Stimulated activated CD8-positive, alpha-beta memory T cell treated with anti-CD3 and anti-CD28 coated beads, Interleukin-12 subunit alpha, Interleukin-12 subunit beta, amount 100 ng/mL, for 24 hours (primary cell): ENCODE data around the gene CLCN2.
"Not testable (repeated sequence)": the region's sequence is repeated elsewhere in the genome, so short reads cannot be mapped to it uniquely, and the experiment has no call there.

Experiments used
- DNase-seq: peaks from one replicate; pipeline ENCODE4 v3.0.0-alpha.2; 2020; ENCODE audit errors: extremely low read depth

Gene CLCN2

DNA sequence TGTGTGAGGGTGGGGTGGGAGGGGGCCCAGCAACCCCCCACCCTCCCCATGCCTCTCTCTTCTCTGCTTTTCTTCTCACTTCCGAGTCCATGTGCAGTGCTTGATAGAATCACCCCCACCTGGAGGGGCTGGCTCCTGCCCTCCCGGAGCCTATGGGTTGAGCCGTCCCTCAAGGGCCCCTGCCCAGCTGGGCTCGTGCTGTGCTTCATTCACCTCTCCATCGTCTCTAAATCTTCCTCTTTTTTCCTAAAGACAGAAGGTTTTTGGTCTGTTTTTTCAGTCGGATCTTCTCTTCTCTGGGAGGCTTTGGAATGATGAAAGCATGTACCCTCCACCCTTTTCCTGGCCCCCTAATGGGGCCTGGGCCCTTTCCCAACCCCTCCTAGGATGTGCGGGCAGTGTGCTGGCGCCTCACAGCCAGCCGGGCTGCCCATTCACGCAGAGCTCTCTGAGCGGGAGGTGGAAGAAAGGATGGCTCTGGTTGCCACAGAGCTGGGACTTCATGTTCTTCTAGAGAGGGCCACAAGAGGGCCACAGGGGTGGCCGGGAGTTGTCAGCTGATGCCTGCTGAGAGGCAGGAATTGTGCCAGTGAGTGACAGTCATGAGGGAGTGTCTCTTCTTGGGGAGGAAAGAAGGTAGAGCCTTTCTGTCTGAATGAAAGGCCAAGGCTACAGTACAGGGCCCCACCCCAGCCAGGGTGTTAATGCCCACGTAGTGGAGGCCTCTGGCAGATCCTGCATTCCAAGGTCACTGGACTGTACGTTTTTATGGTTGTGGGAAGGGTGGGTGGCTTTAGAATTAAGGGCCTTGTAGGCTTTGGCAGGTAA is 15.9 kb downstream of the CLCN2 start:
- no peak for DNase-seq

DNA sequence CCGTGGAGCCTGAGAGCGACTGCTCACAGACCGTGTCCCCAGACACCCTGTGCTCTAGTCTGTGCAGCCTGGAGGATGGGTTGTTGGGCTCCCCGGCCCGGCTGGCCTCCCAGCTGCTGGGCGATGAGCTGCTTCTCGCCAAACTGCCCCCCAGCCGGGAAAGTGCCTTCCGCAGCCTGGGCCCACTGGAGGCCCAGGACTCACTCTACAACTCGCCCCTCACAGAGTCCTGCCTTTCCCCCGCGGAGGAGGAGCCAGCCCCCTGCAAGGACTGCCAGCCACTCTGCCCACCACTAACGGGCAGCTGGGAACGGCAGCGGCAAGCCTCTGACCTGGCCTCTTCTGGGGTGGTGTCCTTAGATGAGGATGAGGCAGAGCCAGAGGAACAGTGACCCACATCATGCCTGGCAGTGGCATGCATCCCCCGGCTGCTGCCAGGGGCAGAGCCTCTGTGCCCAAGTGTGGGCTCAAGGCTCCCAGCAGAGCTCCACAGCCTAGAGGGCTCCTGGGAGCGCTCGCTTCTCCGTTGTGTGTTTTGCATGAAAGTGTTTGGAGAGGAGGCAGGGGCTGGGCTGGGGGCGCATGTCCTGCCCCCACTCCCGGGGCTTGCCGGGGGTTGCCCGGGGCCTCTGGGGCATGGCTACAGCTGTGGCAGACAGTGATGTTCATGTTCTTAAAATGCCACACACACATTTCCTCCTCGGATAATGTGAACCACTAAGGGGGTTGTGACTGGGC is 16.7 kb downstream of the CLCN2 start:
- no peak for DNase-seq

DNA sequence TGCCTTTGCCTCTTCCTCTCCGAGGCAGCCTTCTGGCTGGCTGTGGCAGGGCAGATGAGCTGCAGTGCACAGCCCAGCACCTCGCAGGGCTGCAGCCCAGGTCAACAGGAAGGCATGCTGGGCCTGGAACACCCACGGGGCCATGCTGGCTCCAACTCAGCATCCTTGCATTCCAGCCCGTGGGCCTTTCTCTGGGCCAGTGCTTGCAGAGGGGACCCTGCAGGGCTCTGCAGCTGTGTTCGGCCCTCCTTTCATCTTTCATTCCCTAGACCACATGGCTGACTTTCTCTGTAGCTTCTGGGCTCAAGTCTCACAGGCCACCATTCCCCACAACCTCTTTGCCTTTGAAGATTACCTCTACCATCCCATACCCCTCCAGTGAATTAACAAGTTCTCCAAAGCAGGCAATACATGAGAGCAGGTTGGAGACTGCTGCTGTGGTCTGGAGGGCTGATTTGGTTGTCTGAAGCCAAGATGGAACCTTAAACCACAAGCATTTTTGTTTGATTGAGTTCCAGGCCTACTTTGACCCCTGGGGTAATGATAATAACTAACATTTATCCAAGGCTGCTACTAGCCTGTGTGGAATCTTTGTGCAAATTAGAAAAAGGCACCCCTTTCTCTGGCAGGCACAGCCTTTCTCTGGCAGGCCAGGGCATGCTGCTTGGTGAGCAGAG is 18.1 kb downstream of the CLCN2 start:
- no peak for DNase-seq

DNA sequence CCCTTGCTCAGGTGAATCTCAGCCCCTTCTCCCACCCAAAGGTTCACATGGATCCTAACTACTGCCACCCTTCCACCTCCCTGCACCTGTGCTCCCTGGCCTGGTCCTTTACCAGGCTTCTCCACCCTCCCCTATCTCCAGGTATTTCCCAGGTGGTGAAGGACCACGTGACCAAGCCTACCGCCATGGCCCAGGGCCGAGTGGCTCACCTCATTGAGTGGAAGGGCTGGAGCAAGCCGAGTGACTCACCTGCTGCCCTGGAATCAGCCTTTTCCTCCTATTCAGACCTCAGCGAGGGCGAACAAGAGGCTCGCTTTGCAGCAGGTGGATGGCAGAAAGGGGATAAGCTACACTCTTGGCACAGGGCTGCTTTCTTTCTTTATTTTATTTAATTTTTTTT is 19.5 kb downstream of the CLCN2 start:
- no peak for DNase-seq

DNA sequence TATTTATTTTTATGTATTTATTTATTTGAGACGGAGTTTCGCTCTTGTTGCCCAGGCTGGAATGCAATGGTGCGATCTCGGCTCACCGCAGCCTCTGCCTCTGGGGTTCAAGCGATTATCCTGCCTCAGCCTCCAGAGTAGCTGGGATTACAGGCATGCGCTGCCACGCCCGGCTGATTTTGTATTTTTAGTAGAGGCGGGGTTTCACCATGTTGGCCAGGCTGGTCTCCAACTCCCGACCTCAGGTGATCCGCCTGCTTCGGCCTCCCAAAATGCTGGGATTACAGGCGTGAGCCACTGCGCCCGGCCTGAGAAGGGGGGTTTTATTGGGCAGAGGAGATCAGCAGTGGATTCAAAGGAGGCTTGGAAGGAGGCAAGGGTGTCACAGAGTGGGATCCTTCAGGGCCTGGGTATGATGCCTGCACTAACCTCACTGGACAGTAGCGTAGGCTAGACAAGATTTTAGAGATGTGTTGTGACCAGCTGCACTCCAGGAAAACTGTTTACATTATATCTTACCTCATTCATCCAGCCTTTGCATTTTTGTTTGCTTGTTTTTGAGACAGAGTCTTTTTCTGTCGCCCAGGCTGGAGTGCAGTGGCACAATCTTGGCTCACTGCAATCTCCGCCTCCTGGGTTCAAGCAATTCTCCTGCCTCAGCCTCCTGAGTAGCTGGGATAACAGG is 21.8 kb downstream of the CLCN2 start:
- DNase-seq = not testable (repeated sequence)

DNA sequence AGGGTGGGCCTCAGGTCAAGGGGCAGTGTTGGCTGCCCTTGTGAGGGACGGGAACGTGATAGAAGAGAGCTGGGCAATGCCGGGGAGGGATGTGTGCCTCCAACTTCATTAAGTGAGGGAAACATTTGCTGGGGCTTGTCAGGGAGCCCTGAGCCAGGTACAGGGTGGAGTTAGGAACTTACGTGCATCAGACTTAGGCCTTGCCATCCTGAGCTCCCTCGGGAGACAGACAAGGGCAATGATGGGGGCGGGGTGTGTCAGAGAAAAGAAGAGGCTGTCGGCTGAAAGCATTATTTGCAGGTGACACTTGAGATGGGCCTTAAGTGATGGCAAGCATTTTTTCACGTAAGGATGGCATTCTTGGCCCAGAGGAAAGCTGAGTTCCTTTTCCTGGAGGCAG is 22.4 kb downstream of the CLCN2 start:
- DNase-seq = no peak

DNA sequence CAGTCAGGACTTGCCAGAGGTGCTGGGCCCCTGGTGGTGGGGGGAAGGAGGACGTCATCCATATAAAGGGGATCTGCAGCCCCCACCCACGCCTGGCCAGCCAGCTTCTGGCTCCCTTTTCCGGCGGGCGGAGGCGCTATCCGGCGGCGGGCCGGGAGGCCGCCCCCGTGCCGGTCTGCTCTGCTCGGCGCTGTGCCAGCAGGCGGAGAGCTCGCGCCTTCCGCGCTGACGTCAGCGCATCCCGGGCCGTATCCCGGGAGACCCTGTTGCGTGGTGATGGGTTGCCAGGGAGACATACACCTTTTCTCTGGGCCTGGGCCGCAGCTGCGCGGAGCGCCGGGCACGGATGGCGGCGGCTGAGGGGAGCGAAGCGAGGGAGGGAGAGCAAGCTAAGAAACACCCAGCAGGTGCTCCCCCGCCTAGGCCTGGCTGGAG is 22.9 kb downstream of the CLCN2 start:
- no peak for DNase-seq

DNA sequence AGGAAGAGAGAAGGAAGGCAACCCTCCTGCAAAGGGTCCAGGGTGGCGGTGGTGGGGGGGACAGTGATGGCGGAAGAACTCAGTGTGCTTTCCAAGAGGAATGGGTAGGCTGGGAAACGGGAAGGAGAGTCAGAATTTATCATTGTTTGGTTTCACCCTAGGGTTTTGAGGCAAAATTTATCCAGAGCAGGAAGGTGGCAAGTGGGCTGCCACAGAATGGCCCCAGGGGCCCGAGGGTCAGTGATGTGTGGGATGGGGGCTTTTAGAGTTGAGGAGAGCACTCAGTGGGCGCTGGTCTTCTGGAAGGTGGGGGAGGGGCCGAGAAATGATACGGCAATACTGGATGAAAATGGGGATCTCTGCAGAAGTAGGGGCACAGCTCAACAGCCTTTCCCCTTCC is 23.4 kb downstream of the CLCN2 start:
- no peak for DNase-seq

DNA sequence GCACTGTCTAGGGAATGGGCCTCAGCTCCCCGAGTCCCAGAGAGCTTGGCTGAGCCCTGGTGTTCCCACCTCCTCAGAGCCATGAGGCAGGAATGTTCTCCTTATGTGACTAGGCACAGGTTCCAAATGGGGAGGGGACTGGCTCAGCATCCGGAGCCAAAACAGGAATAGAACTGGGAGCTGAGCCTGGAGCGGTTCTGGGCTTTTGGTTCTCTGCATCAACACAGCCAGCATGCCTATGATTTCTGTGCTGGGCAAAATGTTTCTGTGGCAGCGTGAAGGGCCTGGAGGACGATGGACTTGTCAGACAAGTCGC is 24.0 kb downstream of the CLCN2 start, which contains the start of gene FAM131A:
Gene FAM131A, plus strand, starts transcription at position 202 of the 316 bp plus-strand sequence. Its CDS starts 31 bp downstream, at position 233.
- no peak for DNase-seq

DNA sequence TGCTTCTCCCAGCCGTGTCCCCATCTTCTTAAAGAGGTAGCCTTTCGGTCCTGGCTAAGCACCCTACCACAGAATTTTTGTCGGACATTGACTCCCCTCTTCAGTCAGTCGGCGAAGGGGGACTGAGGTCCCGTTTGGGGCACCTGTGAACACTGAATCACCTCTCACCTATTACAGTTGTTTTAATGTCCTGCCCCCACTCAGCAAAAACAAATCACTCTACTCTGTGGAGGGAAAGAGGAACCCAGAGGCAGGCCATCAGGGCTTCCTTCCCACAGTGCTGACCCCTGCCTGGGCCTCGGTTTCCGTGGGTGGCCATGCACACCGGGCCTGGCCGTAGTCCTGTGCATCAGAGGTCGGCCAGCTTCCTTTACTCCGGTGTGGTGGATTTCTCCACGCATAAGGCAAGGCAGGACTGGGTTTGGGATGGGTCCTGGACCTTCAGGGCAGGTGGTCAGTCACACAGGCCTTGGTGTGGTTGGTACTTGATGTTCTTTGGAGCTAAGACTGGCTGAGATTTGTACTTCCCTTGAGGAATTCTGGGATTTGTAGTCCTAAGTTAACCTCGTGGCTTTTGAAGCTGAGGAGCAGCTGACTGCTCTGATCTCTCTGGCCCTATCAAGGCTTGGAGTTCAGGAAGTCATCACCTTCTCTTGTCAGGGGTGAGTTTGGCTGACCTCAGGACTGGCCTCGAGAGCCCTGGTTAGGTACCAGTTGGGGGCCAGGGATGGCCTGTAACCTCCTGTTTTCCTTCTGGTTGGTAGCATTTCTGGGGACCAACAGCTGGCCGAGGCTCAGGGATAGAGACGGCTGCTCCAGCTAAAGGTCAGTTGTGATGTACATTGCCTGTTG is 24.6 kb downstream of the CLCN2 start:
- DNase-seq = no peak

DNA sequence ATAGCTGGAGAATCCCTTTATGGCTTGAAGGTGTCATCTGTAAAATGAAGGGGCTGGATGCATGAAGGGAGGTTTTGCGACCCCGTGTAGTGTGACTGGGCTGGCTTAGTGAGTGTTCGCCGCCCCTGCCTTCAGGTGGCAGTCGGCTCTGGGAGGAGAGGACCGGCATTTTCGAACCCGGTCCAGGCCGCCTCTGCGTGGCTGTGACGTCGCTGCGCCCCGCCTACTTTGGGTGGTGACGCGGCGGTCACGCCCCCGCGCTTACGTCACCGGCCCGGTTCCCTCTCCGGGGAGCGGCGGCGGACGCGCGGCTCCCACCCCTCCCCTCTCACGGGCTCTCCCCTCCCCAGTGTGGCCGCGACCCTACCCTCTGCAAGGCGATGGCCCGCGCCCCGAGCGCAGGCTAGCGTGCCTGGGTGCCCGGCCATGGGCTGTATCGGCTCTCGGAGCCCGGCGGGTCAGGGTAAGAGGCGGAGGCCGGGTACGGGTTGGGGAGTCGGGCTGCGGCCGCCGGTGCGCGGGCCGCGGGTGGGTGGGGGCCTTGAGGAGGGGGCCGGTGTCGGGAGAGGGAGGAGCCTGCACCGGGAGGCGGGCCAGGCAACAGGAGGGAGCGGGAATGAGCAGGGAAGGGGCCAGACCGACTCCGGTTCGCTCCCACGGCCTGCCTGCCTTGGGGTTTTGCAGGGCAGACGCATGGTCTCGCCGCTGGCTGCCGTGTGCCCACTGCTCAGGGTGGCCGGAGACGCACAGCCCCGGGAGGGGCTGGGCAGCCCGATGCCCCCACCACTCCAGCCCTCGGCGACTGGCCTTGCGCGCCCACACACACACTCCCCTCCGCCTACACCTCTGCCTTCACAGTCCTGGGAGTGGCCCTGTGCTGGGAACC is 25.5 kb downstream of the CLCN2 start:
- peak; percentile 51 for DNase-seq

DNA sequence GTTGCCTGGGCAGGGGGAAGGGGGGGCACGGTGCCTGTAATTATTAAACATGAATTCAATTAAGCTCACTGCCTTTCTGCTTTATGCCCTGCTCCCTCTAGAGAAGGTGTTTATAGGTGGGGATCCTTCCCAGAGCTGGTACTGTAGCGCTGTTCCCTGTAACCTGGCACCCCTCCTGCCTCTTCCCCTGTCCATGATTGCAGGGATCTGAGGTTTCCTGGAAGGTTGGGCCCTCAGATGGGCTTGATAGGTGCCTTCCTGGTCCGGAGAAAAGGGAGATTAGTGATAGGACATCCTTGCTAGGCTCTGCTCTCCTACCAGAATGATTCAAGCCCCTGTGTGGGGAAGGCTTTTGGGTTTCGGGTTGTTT is 26.1 kb downstream of the CLCN2 start:
- no peak for DNase-seq

DNA sequence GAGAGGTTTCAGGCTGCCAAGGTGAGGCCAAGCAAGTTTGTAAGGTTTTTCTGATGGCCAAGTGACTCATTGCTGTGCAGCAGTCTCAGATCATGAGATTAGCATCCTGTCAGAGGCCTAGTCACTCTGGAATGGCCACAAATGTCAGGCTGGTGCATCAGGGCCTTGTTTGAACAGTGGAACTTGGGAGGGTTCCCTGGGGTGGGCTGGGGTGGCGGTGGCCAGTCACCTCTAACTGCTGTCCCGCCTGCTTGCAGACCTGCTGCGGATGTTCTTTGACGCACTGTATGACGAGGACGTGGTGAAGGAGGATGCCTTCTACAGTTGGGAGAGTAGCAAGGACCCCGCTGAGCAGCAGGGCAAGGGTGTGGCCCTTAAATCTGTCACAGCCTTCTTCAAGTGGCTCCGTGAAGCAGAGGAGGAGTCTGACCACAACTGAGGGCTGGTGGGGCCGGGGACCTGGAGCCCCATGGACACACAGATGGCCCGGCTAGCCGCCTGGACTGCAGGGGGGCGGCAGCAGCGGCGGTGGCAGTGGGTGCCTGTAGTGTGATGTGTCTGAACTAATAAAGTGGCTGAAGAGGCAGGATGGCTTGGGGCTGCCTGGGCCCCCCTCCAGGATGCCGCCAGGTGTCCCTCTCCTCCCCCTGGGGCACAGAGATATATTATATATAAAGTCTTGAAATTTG is 26.8 kb downstream of the CLCN2 start:
- DNase-seq = no peak

DNA sequence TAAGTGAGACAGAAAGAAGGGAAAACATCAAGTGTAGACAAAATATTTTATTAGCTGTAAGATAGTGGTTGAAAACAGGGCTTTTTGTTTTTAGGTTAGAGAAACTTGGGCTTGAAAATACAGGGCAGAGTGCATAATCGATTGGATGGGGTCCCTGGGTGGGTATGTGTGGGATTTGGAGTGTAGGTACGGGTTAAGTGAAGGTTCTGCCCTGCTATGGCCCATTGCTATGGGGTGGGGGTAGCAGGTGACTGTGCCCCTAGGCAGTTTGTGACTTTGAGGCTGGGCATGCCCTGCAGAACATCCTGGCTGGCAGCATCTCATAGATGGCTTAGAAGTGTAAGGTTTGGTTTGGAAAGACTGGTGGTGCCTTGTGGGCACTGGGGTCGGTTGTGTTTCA is 27.7 kb downstream of the CLCN2 start:
- DNase-seq = no peak

DNA sequence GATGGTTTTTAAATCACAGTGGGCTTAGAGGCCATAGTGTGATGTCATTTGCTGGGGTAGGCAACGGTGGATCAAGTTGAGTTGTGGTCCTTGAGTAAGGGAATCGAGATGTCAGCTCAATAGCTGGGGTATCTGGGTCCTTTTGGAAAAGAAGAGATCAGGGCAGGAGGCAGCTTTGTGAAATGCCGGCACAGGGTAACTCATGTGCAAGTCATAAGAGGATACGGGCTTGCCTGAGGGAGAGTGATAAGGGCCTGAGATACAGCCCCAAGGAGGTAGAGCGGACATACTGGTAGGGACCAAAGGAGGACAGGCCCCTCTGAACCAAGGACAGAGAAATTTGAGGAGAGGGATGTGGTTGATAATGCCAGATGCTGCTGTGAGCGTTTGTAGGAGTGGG is 28.2 kb downstream of the CLCN2 start:
- no peak for DNase-seq

DNA sequence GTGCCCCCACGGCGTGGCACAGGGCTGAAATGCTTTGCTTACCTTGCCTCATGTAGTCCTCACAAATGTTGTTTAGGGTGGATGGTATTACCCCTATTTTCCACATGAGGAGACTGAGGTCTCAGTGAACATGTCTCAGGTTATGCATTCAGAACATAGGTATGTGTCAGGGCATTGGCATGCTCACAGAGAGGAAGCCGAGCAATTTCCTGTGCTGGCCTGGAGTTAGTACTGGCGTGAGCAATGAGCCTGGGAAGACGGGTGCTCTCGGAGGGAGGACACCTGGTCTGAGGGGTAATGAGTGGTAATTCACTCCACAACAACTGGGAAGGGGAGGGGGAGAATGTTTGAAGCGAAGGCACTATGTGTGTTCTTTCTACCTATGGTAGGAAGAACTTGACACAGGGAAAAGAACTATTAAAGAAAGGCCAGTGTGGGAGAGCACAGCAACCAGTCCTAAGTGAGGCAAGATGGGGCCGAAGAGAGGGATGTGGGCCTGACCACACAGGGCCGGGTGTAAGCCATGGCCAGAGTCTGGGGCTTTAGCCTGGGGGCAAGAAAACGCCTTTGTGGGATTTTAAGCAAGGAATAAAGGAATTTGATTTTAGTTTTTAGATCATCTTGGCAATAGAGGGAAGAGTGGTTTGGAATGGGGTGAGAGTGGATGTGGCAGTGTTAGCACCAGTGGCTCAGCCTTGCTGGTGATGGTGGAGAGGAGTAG is 28.9 kb downstream of the CLCN2 start:
- no peak for DNase-seq

DNA sequence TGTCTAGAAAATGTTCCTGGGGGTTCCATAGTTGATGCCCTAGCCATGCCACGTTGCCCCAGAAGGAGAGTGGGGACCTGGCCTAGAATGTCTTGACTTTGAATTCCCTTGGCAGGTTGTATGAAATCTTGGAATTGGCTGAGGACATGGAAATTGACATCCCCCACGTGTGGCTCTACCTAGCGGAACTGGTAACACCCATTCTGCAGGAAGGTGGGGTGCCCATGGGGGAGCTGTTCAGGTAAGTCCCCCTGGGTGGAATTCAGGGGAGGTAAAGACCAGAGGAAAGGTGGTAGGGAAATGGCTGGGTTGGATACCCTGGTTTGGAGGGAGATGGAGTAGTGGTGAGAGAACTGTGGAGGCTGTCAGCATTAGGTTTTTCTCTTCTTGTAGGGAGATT is 32.9 kb downstream of the CLCN2 start:
- DNase-seq = no peak

DNA sequence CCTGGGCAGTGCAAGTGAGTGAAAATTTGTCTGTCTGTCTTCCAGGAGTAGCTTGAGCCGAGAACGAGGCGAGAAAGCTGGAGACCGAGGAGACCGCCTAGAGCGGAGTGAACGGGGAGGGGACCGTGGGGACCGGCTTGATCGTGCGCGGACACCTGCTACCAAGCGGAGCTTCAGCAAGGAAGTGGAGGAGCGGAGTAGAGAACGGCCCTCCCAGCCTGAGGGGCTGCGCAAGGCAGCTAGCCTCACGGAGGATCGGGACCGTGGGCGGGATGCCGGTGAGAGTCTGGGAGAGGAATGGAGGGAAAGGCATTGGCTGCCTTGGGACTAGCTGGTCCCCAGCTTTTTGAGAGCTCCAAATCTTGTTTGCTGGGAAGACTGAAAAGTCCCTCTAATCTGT is 34.2 kb downstream of the CLCN2 start:
- DNase-seq = no peak
